ENCODE data around the gene MAST4.

Gene MAST4

GRCh38 chr5:66702426-66702825 lies 106.2 kb downstream of the MAST4 start:
- DNase-seq: no peak

GRCh38 chr5:66704790-66705425 lies 108.7 kb downstream of the MAST4 start:
- no peak for DNase-seq

- no peak for DNase-seq
These were observed 112.2 kb downstream of the MAST4 start for GRCh38 chr5:66708368-66708767.

- no peak for DNase-seq
These were observed 114.4 kb downstream of the MAST4 start for GRCh38 chr5:66710557-66711088.

DNA sequence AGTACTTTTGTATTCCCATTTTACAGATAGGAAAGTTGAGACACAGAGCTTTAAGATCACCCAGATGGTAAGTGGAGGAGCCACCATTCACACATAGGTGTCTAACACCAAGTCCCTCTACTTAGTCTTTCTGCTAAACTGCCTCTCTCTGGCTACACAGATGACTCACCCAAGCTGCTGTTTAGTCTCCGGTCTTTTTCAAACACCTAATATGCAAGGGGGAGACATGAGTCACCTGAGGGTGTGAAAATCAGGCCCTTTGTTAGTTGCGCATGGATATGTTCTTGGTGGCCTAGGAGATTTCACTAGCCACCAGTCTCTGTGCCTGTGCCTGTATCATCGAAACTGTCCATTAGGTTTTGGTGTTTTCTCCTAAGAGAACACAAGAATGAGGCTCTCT lies 117.8 kb downstream of the MAST4 start:
- no peak for DNase-seq

DNA sequence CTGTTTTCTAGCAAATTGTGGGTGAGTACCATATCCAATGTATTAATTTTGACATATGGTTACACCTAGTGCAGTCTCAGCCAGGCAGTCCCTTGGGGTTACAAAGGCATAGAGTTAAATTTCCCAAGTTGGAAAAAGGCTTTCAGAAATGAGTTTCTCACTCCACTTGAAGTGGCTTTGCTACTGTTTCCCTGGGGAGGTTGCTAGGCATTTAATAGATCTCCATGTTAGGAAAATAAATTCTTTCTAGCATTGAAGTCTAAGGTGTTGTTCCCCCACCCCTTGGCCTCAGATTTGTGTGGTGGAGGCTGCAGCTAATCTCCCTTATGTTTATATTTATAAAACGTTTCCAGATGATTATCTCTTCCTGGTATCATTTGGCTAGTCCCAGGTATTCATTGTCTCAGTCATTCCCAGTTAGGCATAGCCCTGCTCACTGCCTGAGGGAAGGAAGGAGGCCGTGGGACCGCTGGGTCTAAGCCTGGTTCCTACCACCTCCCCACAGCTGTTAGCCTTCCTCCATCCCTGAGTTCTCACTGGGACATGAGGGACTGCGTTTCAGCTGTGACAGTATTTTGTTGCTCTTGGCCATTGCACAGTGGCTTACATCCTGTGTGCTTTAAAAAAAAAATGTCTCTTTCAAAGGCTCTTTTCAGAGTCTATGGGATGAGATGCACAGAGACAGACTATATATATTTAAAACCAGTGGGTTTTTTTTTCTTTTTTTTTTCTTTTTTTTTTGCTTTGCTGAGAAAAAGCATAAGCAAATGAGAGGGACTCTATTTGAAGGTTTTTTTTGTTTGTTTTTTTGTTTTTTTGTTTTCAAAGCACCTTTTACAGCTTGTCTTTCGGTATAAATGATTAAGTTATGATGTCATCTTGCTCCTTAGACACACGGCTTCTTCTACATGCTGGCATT lies 121.5 kb downstream of the MAST4 start:
- no peak for DNase-seq

DNA sequence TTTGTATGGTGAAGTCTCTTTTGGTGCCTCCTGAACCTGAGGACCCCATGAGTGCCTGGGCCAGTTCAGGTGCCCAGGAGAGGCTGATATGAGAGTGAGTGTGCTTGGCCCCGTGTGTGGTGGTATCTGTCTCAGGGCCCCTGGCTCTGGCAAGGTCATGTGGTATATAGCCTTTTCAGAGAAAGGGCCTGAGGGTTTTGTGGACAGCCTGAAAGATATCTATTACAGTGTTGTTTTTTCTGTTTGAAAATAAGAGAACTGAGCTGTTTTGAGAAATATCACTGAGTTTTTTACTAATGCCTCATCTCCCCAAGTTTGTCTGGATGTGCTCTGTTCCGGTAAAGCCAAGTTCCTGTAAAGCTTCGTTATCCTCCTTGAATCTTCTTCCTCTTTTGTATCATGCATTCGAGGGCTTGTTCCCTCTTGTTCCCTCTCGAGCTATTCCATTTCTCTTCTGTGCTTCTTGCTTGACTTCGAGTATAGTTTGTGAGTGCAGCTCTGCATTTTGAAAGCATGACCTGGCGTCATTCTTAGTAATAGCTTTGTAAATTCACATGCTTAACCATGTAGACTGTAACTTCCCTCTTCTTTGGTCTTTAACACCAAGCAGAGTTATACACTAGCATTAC lies 122.3 kb downstream of the MAST4 start:
- DNase-seq: no peak

DNA sequence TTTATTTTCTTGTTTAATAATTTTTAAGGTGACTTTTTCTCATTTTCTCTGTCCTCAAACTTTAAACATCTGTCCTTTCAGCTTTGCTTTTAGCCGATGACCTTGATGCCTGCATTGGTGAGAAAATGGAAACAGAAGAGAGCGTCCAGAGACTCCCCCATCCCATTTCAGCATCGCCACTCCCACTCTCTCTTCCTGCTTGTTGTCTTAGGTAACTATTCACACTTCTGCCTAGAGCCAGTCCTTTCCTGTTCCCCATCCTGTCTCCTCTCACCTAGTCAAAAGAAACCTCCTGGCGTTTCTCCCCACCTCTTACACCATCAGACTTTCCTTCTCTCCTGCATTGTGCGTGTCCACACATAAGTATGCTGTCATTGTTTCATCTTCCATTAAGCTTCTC lies 124.6 kb downstream of the MAST4 start:
- no peak for DNase-seq

- DNase-seq: no peak
These were observed 126.5 kb downstream of the MAST4 start for GRCh38 chr5:66722686-66723085.

DNA sequence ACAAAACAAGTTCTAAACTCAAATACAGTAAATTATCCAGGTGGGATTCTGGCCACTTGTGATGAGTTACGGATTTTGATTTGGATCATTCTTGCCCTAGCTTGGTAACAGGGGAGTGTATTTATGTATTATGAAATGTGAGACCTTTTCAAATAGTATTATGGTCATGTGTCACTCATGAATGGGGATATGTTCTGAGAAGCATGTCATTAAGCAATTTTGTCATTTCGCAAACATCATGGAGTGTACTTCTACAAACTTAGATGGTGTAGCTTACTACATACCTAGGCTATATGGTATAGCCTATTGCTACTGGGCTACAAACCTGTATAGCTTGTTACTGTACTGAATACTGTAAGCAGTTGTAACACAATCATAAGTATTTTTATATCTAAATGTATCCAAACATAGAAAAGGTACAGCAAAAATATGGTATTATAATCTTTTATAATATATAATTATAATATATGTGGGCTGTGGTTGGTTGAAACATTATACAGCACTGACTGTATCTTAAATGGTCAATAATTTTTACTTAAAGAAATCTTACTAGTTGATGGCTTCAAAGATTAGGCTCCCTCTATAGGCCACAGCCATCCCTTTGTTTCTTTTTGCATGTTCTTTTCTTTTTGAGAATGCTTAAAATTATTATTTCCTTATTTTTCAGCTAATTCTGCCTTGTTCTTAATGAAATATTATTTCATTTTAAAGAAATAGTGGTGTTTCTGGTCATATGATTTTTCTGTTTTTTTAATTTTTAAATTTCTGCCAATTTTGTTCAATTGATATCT lies 128.4 kb downstream of the MAST4 start:
- no peak for DNase-seq

- no peak for DNase-seq
These were observed 131.4 kb downstream of the MAST4 start for GRCh38 chr5:66727630-66728029.

- DNase-seq: no peak
These were observed 131.9 kb downstream of the MAST4 start for GRCh38 chr5:66728049-66728448.

- DNase-seq: no peak
These were observed 140.9 kb downstream of the MAST4 start for GRCh38 chr5:66737096-66737495.

DNA sequence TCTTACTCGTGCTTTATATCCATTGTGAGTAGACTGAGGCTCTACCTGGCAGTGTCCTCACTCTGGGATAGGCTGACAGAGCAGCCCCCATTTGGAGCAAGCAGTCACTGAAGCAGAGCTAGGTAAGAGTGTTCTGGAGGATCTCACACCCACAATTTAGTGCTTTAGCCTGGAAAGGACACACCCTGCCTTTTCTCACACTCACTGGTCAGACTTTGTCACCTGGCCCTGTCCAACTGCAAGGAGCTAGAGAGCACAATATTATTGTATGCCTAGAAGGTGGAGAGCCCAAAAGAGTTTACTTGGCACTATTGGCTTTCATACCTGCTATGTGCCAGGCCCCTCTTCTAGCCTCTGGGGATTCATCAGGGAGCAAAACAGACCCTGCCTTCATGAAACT lies 141.9 kb downstream of the MAST4 start:
- no peak for DNase-seq

DNA sequence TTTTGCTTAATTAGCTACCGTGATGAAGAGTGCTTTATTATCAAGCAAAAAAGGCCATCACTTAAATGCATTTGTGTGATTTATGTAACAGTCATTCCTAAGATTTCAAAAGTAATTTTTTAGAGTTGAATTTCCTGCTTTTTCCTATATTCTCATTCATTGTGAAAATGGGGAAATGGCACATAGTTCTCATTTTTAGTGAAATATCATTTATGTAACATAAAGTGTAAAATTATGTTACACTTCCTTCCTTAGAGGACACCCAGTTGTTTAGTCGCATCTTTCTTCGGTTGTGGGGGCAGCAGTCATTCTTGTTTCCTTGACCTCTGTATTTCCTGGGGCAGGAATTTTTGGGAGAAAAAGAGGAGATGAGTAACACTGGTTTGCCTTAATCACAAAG lies 142.8 kb downstream of the MAST4 start:
- no peak for DNase-seq

DNA sequence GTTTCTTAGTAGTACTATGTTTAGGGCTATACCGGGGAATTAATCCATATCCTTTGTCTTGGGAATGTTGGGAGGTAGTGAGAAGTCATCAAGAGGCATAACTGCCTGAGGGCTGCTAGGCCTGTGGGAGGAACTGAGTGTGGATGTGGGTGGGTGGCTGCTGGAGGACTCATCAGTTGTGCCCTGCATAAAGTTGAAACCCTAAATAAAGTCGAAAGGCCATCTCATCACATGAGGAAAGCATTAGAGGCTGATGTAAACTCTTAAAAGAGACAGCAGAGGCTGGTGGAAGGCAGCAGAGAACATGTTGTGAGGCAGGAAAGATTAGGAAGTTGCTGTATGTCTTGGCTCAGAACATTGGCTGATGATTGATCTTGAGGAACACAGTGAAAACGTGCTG lies 143.8 kb downstream of the MAST4 start:
- DNase-seq: no peak

DNA sequence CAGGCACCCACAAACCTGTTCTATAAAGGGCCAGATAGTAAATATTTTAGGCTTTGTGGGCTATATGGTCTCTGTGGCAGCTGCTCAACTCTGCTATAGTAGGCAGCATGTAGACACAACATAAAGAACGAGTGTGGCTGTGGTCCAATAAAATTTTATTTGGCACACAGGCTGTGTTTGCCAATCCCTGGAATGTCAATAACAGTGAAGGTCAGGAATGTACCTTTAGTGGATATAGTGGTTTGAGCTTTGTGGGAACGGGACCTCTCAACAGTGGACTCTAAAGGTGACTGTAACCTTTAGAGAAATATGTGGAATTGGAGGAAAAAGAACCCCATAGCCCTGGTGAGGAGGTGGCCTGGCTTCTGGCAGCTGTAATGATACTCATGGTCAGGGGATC lies 145.2 kb downstream of the MAST4 start:
- DNase-seq: peak; percentile 75

DNA sequence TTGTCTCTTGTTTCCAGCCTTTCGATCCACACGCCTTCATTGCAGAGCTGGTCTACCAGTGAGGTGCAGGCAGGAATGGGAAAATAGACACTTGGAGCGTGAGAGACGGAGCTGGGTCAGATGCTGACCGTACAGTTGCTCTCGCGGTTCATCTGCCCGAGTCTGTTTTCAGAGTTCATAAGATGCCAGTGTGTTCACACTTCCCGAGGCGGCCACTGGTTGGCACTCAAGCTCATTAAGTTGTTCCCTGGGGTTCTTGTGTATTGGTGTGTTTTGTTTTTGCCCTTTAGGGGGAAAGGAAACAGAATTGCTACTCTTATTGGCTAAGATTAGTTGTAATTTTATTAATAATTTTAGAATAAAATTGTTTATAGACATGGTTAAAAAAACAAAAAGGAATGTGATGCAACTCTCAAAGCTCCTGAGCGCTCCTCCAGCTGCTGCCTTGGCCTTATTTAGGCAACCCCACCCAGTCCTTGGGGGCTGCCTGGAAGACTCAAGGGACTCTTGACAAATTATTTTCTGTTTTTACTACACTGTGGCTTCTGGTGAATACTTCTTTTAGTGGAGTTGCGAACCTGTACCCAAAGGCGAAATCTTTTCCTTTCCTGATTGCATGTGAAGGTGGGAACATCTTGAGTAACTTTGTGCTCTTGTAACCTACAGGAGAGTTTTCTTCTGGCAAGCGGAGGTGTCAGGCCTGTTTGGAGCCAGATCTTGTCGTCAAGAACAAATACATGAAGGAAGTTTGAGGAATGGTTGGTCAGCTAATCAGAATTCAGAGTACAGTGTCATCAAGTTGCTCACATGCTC lies 146.1 kb downstream of the MAST4 start:
- peak; percentile 71 for DNase-seq

- DNase-seq: no peak
These were observed 146.7 kb downstream of the MAST4 start for GRCh38 chr5:66742896-66743247.

- no peak for DNase-seq
These were observed 147.2 kb downstream of the MAST4 start for GRCh38 chr5:66743344-66743743.

DNA sequence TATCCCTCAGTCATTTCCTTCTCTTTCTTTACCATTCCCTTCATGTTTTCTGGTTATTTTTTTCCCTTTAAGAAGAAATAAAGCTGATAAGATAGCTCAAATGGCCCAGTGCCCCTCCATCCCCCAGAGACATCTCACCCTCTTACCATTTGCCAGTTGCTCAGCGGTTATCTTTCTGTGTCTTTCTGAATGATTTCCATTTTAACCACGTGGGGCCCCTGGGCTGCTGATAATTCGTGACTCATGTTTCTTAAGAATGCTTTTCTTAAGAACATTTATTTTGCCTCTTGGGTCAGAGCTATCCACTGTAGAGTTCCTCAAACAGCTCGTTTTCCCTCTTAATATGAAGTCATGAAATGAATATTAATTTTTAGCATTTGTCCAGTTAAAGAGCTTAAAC lies 147.8 kb downstream of the MAST4 start:
- no peak for DNase-seq

GRCh38 chr5:66745297-66745696 lies 149.1 kb downstream of the MAST4 start:
- DNase-seq: no peak

All from SHP77 treated with DMSO at 0.1 percent for 48 hours (cell line).